Measurements from ENCODE around the gene CDC42BPB. TPM values are rescaled to one million over a fixed set of nuclear protein-coding genes. Genes with fewer than 3 reads are reported as not detected.

The CDC42BPB gene
- total RNA-seq: 131 TPM

GRCh38 chr14:103057372-103058163 is at the start of gene CDC42BPB:
Gene CDC42BPB, minus strand, starts transcription at chr14:103057549. Its CDS starts 376 bp downstream, at chr14:103057173.
- peak; percentile 83 for DNase-seq (ENCODE audit: low spot score)

GRCh38 chr14:103105580-103106150 is 48.3 kb upstream of the CDC42BPB start:
- no peak for DNase-seq (ENCODE audit: low spot score)

DNA sequence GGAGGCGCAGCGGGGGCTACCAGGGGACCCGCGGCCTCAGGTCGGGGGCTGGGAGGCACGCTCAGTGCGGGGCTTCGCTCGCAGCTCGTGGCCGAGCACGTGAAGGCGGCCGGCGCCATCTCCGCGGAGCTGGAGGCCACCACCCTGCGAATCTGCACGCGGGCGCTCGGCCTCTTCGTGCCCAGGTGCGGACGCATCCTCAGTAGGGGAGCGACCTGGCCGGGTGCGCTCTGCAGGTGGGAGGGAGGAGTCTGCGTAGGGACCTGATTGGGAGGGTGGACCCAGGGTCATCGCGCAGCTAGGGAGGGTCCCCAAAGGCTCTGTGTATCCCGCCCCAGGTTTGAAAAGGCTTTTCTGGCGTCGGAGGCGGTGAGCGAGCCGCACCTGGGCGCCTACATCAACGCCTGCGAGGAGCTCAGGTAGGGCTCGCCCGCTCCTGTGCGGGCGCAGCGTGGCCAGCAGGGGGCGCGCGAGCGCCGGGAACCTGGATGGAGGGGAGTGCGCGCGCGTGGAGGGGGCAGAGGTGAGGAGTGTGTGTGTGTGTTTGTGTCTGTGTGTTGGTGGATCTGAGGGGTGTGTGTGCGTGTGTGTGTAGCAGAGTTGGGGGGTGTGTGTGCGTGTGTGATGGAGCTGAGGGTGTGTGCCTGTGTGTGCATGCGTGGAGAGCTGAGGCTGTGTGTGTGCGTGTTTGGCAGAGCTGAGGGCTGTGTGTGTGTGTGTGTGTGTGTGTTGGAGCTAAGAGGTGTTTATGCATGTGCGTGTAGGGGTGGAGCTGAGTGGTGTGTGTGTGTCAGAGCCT is 47.5 kb upstream of the CDC42BPB start:
- peak; percentile 75 for DNase-seq (ENCODE audit: low spot score)

DNA sequence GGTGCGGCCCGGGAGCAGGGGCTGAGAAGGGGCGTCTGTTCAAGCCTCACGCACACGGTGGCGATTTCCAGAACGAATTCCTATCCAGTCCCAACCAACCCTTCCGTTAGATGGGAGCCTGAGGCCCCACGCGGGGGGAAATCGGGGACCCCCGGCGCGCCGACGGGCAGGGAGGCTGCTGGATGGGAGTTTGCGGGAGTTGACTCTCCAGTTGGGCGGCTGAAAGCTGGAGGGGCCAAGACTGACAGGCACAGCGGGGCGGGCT is 47.0 kb upstream of the CDC42BPB start:
- DNase-seq (ENCODE audit: low spot score): no peak

DNA sequence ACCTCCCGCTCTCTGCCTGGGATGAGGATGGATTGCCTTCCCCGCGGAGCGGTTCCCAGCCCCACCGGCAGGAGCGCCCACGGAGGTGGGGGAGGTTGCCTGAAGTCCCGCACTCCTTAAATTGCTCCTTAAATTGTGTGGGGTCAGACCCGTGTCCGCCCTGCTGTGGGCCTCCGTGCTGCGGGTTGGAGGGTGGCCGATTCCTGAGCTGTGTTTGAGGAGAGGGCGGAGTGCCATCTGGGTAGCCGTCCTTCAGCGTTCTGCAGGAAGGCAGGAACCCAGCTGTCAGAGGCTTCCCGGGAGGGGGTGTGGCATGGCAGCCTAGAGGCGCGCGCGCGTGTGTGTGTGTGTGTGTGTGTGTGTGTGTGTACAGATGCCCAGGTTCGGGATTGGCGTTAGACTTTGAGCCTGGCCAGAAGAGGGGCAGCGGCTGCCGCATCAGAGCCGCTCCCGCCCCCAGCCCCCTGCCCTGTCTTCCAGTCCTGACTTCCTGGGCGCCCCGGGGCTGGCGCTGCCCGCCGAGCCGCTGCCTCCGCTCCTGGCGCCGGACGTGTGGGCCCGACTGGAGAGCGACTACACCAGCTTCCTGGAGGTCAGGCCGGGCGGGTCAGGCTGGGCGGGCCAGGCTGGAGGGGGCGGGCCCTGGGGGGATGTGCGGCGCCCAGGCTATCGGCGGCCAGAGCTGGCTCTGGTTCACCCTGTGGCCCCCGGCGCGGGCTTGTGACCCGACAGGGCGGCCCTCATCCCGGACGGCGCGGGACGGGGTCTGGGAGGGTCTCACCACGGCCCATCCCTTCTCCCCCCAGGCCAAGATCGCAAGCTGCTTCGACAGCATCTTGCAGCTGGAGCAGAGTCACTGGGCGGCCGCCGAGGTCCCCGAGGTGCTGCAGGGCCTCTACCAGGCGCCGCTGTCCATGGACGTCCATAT is 46.4 kb upstream of the CDC42BPB start:
- DNase-seq (ENCODE audit: low spot score): peak; percentile 73

- peak; percentile 44 for DNase-seq (ENCODE audit: low spot score)
These were observed 45.4 kb upstream of the CDC42BPB start for GRCh38 chr14:103102689-103103260.

DNA sequence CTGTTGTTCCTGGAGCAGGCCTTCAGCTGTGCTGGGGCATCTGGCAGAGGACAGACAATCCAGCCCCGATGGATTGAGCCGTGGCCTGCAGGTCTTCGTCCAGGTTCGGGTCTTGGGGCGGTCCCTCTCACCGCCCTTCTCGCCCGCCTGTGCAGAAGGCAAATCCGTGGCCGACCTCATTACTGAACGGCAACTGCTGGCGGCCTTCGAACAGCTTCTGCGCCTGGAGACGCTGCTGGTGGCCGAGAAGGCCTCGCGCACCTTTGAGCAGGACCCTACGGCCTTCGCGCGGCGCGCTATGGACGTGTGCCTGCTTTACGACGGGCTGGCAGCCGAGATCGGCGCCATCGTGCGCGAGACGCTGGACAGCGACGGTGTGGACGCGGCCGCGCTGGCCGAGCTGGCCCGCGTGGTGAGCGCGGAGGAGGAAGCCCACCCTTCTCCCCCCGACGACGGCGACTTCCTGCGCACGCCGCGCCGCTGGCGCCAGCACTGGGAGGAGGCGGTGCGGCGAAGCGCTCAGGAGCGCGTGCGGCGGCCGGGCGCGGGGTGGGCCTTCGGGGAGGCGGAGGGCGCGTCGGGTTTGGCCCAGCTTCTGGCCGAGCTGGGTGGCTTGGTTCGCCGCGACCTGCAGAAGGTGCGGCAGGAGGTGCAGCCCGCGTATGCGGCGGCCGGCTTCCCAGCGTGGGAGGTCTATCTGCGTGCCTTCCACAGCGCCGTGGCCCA is 44.8 kb upstream of the CDC42BPB start:
- no peak for DNase-seq (ENCODE audit: low spot score)

GRCh38 chr14:103101257-103101962 is 44.1 kb upstream of the CDC42BPB start:
- DNase-seq (ENCODE audit: low spot score): no peak

DNA sequence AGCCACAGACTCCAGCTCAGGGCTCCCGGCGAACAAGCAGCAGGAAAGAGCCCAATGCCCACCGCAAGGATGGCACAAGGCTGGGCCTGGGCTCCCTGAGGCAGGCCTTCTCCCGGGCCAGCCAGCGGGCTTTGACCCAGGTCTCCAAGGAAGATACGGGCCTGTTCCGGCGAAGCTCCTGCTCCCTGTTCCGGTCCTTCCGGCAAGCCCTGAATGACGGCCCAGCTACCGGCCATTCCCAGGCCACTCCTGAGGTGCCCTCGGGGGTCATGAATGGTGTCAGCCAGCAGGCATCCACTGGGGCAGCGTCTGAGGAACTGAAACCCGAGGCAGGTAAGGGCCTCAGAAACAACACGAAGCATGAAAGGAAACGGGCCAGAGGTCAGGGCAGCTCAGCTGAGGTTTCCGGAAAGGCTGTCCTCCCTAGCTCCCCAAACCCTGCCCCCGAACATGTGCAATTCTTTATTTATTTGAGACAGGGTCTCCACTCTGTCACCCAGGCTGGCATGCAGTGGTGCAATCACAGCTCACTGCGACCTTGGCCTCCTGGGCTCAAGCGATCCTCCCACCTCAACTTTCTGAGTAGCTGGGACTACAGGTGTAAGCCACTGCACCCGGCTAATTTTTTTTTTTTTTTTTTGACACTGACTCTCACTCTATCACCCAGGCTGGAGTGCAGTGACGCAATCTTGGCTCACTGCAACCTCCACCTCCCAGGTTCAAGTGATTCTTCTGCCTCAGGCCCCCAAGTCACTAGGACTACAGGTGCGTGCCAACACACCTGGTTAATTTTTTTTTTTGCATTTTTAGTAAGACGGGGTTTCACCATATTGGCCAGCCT is 43.2 kb upstream of the CDC42BPB start:
- no peak for DNase-seq (ENCODE audit: low spot score)

- no peak for DNase-seq (ENCODE audit: low spot score)
These were observed 42.5 kb upstream of the CDC42BPB start for GRCh38 chr14:103099733-103100280.

- no peak for DNase-seq (ENCODE audit: low spot score)
These were observed 41.9 kb upstream of the CDC42BPB start for GRCh38 chr14:103099081-103099732.

DNA sequence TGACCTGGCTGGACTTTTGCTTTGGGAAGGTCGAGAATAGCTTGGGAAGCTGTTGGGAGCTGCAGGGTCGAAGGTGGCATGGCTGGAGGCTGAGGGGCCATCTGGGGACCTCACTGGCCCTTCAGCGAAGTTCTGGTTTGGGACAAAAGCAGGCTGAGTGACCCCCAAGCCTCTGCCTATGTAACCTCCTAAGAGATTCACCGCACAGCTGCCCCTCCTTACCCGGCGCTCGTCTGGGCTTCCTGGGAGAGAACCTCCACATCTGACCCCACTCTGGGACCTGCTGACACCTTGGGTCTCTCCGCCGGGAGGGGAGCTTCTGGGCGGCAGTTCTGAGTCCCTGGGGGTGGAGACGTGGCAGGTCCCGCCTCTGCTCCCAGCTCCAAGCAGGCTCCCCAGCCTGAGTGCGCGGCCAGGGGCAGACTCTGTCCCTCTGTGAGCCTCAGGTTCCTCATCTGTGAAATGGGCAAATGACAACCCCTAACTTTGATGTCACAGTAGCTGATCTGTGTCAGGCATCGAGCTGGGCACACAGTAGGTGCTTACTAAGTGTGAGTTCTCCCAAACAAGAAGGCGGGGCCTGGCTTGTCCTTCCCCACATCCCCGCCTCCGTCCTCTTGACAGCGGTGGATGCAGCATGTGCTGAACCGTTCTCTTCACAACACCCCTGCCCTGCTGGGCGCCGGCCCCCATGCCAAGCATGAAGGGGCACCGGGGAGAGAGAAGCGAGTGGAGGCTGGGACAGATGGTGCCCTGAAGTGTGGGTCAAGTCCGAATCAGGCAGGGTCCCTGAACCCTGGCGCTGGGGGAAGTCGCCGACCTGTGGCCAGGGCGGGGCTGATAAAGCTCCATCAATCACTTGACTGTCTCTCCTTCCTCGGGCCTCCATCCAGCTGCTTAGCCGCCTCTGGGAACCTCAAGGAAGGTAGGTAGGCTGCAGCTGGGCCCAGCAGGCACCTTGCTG is 40.9 kb upstream of the CDC42BPB start:
- no peak for DNase-seq (ENCODE audit: low spot score)

DNA sequence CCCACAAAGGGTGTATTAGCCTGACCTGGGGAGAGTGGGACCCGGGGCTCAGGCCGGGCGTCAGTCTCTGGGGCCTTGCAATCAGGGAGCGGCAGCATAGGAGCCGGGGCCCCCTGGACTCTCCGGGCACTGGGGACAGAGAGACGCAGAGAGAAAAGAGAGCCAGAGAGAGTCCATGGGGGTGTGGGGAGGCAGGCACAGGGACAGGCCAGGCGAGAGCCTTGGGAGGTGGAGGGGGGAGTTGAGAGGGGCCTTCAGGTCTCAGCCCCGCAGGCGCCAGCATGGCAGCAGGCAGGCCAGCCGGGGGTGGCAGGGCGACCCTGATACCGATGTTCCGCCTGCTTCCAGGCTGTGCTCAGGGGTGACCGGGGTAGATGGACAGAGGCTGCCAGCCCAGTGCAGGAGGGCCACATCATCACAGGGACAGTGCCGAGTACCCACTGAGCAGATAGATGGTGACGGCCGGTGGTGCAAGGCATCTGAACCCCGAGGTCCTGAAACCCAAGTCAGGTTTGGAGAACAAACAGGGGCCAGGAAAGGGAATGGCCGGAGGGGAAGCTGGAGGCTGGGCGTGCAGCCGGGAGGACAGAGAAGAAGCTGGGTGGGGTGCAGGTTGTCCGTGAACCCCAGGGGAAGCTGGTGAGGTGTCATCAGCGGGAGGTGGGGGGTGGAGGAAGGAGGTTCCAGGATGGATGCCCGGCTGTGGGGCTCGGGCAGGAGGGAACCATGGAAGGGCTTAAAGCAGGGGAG is 40.1 kb upstream of the CDC42BPB start:
- DNase-seq (ENCODE audit: low spot score): no peak

DNA sequence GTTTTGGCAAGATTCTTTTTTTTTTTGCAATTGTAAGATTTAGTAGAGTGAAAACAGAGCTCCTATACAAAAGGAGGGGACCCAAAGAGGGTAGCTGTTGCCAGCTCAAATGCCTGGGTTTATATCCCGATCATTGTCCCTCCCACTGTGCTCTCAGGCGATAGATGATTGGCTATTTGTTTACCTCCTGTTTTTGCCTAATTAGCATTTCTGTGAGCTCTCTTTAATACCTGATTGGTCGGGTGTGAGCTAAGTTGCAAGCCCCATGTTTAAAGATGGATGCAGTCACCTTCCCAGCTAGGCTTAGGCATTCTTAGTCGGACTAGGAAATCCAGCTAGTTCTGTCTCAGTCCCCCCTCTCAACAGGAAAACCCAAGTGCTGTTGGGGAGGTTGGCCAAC is 39.0 kb upstream of the CDC42BPB start:
- no peak for DNase-seq (ENCODE audit: low spot score)

DNA sequence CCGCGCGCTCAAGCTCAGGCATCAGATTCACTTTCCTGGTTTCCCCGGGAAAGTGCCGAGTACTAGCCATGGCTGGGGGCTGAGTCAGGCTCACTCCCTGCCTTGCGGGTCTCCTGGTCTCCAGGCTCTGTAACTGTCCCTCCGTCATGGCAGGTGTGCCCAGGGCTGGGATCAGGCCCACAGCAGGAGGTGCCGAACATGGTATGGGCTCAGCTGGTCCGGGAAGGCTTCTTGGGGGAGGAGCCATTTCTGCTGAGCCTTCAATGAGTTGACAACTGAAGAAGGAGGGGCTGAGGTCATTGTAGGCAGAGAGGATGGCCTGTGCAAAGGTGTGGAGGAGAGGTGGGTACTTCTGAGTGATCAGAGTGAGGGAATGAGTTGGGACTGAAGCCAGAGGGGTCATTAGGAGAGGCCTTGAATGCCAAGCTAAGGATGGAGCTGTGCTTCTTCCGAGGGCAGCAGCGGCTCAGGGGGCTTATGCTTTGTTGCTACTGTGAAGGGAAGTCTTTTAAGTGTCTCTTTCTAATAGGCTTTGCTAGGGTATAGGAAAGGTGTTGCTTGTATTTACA is 37.9 kb upstream of the CDC42BPB start:
- DNase-seq (ENCODE audit: low spot score): no peak

All from ureter (tissue), 1 donor.